ENCODE results near the gene EME2. TPM values are rescaled to one million over a fixed set of nuclear protein-coding genes. Genes with fewer than 3 reads are reported as not detected.

Gene EME2
- total RNA-seq, 4 donors from 2014 or later: 8.8 to 14.4 (median 10.1) TPM

Small RNA genes lying within 50 kb of the gene (small RNA-seq; reads per million reads assigned to genes)
- 0.27 to 1.0 (median 0.35) reads per million in 4 donors for gene MIR3177

Other genes starting within 250 kb of the EME2 start
- 10 to 100 TPM in 1 of 4 donors, 1 to 10 TPM in 3; 4.3 to 32.4 (median 7.9) TPM for gene TMEM204, start 239.1 kb upstream of the EME2 start, total RNA-seq
- 10 to 100 TPM in 1 of 4 donors, 1 to 10 TPM in 3; 3.7 to 12.0 (median 6.8) TPM for gene IFT140, start 160.7 kb upstream of the EME2 start, total RNA-seq
- gene CRAMP1, start 160.4 kb upstream of the EME2 start, total RNA-seq: 1 to 10 TPM; 5.2 to 9.9 (median 8.0) TPM
- gene JPT2, start 94.5 kb upstream of the EME2 start, total RNA-seq: 10 to 100 TPM; 45.6 to 68.0 (median 48.6) TPM
- gene MAPK8IP3, start 66.6 kb upstream of the EME2 start, total RNA-seq: 10 to 100 TPM in 3 of 4 donors, 1 to 10 TPM in 1; 8.6 to 37.6 (median 24.7) TPM
- gene NME3, start 1.3 kb upstream of the EME2 start, total RNA-seq: 10 to 100 TPM; 30.2 to 57.1 (median 53.6) TPM
- gene MRPS34, start 324 bp downstream of the EME2 start, total RNA-seq: 100 to 1,000 TPM in 3 of 4 donors, 10 to 100 TPM in 1; 89.5 to 158 (median 114) TPM
- 10 to 100 TPM; 27.8 to 84.5 (median 45.1) TPM for gene SPSB3, start 9.8 kb downstream of the EME2 start, total RNA-seq
- gene NUBP2, start 10.2 kb downstream of the EME2 start, total RNA-seq: 10 to 100 TPM; 71.4 to 91.5 (median 79.5) TPM
- gene IGFALS, start 20.9 kb downstream of the EME2 start, total RNA-seq: not detected
- gene HAGH, start 54.0 kb downstream of the EME2 start, total RNA-seq: 10 to 100 TPM; 30.6 to 56.5 (median 43.4) TPM
- gene FAHD1, start 54.4 kb downstream of the EME2 start, total RNA-seq: 10 to 100 TPM; 34.3 to 52.3 (median 46.9) TPM
- under 1 TPM in 1 of 4 donors, not detected in 3; 0.76 TPM for gene MEIOB, start 99.4 kb downstream of the EME2 start, total RNA-seq
- 1 to 10 TPM; 1.6 to 9.9 (median 6.3) TPM for gene HS3ST6, start 145.6 kb downstream of the EME2 start, total RNA-seq
- 10 to 100 TPM; 20.1 to 36.4 (median 21.0) TPM for gene MSRB1, start 170.4 kb downstream of the EME2 start, total RNA-seq
- gene RPL3L, start 181.9 kb downstream of the EME2 start, total RNA-seq: not detected
- 100 to 1,000 TPM; 172 to 215 (median 189) TPM for gene NDUFB10, start 186.7 kb downstream of the EME2 start, total RNA-seq
- 1,000 to 10,000 TPM; 1,980 to 2,837 (median 2,292) TPM for gene RPS2, start 192.0 kb downstream of the EME2 start, total RNA-seq
- not detected for gene RNF151, start 194.0 kb downstream of the EME2 start, total RNA-seq
- 10 to 100 TPM; 32.7 to 48.2 (median 36.7) TPM for gene TBL3, start 199.2 kb downstream of the EME2 start, total RNA-seq
- 1 to 10 TPM in 2 of 4 donors, under 1 TPM in 2; 0.38 to 4.2 (median 1.8) TPM for gene NOXO1, start 208.7 kb downstream of the EME2 start, total RNA-seq
- 10 to 100 TPM in 2 of 4 donors, 1 to 10 TPM in 2; 5.6 to 30.4 (median 13.6) TPM for gene GFER, start 211.4 kb downstream of the EME2 start, total RNA-seq
- gene SYNGR3, start 217.2 kb downstream of the EME2 start, total RNA-seq: 1 to 10 TPM in 2 of 4 donors, under 1 TPM in 1, not detected in 1; 0.38 to 1.0 (median 1.0) TPM
- 10 to 100 TPM; 31.3 to 56.1 (median 40.9) TPM for gene ZNF598, start 237.0 kb downstream of the EME2 start, total RNA-seq
- gene NPW, start 247.0 kb downstream of the EME2 start, total RNA-seq: under 1 TPM in 1 of 4 donors, not detected in 3; 0.48 TPM